Parathyroid adenoma (tissue), 2 donors: ENCODE data around the gene ATP13A3.

Experiments used
- H2AFZ ChIP-seq: fragments of 300-600 bp; sonication (generic); one replicate; pipeline ENCODE4 v1.7.0; 2017; ENCODE audit warnings: antibody characterized with exemption, mild to moderate bottlenecking
- H3K27ac ChIP-seq: fragments of 300-600 bp; sonication (generic); one replicate; pipeline ENCODE4 v1.7.0; 2017
- H3K27me3 ChIP-seq: fragments of 300-600 bp; sonication (generic); one replicate; pipeline ENCODE4 v1.7.0; 2017; ENCODE audit warnings: low read length; ENCODE audit not compliant: control insufficient read depth, insufficient read depth
- H3K36me3 ChIP-seq: fragments of 300-600 bp; sonication (generic); one replicate; pipeline ENCODE4 v1.7.0; 2017; ENCODE audit warnings: low read length; ENCODE audit not compliant: control insufficient read depth, insufficient read depth
- H3K4me1 ChIP-seq: fragments of 300-600 bp; sonication (generic); one replicate; pipeline ENCODE4 v1.7.0; 2017; ENCODE audit warnings: control low read depth
- H3K4me2 ChIP-seq: fragments of 300-600 bp; sonication (generic); one replicate; pipeline ENCODE4 v1.7.0; 2017; ENCODE audit warnings: low read length
- H3K4me3 ChIP-seq: fragments of 300-600 bp; sonication (generic); one replicate; pipeline ENCODE4 v1.7.0; 2017; ENCODE audit warnings: low read depth, low read length
- H3K79me2 ChIP-seq: fragments of 300-600 bp; sonication (generic); one replicate; pipeline ENCODE4 v1.7.0; 2017; ENCODE audit warnings: control low read depth
- H3K9ac ChIP-seq: fragments of 300-600 bp; sonication (generic); one replicate; pipeline ENCODE4 v1.7.0; 2017; ENCODE audit warnings: mild to moderate bottlenecking
- H3K9me3 ChIP-seq: fragments of 300-600 bp; sonication (generic); one replicate; pipeline ENCODE4 v1.7.0; 2017; ENCODE audit warnings: low read length; ENCODE audit not compliant: control insufficient read depth
- TF ChIP-seq, protein P1 (sequence below): fragments of 300-600 bp; sonication (generic); IDR thresholded peaks from one replicate; pipeline ENCODE4 v1.7.0; 2017; ENCODE audit warnings: antibody characterized with exemption, mild to moderate bottlenecking
- donor health status: primary hyperparathyroidism.

The ATP13A3 gene

DNA sequence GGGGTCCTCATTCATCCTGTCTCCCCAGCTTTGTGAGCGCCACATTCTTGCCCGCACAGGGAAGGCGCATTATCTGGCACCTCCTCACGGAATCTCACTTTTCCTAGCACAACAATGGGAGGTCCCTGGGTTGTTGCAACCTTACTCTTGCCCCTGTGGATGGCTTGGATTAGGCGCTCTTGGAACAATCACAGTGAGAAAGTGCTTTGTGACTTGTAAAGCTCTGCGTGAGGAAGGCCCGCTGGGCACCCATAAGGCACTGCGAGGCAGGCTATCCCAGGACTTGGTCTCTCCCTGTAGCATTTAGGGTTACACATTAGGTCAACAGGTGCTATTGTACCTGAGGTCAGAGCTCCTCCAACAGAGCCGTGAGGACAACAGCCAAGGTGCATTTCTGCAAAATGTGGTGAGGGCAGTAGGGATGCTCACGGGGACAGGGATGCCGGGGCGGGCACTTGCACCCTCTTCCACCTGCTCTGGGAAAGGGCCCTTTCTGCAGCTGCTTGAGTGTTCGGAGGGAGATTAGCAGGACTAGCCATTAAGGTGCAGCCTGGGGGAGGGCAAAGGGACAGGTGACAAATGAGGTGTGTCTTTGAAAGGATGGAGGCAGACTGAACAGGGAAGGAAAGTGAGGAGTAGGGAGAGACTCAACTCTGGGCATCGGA lies 103.4 kb downstream of the ATP13A3 start:
- Histone ChIP-seq H3K79me2 (no peaks in the 10 kb centered on the region), H3K4me2 (no peak overlapping the region), H3K27ac (no peak overlapping the region), H3K4me1 (no peaks in the 10 kb centered on the region), H2AFZ (no peak overlapping the region), H3K9me3 (no peaks in the 10 kb centered on the region), H3K4me3 (no peak overlapping the region), H3K27me3 (no peaks in the 10 kb centered on the region), H3K36me3 (no peaks in the 10 kb centered on the region), H3K9ac (no peak overlapping the region)
- TF ChIP-seq, protein P1, sequence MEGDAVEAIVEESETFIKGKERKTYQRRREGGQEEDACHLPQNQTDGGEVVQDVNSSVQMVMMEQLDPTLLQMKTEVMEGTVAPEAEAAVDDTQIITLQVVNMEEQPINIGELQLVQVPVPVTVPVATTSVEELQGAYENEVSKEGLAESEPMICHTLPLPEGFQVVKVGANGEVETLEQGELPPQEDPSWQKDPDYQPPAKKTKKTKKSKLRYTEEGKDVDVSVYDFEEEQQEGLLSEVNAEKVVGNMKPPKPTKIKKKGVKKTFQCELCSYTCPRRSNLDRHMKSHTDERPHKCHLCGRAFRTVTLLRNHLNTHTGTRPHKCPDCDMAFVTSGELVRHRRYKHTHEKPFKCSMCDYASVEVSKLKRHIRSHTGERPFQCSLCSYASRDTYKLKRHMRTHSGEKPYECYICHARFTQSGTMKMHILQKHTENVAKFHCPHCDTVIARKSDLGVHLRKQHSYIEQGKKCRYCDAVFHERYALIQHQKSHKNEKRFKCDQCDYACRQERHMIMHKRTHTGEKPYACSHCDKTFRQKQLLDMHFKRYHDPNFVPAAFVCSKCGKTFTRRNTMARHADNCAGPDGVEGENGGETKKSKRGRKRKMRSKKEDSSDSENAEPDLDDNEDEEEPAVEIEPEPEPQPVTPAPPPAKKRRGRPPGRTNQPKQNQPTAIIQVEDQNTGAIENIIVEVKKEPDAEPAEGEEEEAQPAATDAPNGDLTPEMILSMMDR, result no peak

DNA sequence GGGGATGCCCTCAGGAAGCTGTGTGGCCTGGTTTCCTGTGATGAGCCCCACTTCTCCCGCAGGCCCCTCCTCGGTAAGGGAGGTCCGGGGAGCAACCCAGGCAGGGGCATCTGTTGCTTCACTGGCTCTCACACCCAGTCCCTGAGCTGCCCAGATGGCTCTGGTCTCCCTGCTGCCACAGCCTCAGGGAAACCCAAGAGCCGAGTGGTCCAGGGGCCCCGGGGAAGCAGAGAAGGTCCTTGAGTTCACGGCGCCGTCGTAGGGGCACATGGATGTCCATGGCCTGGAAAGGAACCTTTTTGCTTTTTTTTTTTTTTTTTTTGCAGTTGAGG lies 103.9 kb downstream of the ATP13A3 start:
- no peak overlapping the region for H3K9ac ChIP-seq
- H3K4me1 ChIP-seq, result no peaks in the 10 kb centered on the region
- H3K27me3 ChIP-seq, result no peaks in the 10 kb centered on the region
- H2AFZ ChIP-seq, result no peak overlapping the region
- H3K27ac ChIP-seq, result no peak overlapping the region
- H3K4me3 ChIP-seq, result no peak overlapping the region
- no peaks in the 10 kb centered on the region for H3K79me2 ChIP-seq
- H3K4me2 ChIP-seq, result no peak overlapping the region
- H3K9me3 ChIP-seq, result no peaks in the 10 kb centered on the region
- H3K36me3 ChIP-seq, result no peaks in the 10 kb centered on the region
- TF ChIP-seq, protein P1, result no peak

DNA sequence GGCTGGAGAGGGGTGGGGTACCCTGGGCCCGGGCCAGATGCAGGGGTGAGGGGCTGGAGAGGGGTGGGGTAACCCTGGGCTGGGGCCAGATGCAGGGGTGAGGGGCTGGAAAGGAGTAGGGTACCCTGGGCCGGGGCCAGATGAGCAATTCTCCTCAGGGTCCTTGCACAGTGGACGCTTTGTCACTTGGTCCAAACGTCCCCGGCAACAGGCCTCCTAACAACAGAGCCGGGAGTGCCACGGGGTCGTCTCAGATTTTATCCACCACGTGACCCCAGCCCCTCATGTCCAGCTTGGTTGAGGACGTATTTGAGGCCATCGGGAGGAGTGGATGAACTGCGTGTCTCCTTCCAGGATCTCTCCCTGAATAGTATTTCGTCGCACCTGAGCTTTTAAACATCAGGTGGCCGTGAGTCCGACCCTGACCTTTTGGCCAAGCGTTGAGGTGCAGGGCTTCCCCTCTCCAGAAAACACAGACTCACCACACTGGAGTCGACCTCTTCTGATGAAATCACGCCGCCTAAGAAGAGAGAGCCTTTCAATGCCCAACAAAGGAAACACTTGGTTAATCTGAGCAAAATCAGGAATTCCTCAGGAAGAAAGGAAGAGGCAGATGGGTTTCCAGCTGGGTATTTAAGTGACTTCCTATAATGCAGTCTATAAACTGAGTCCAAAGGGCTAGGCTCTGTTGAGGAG lies 104.5 kb downstream of the ATP13A3 start:
- no peak overlapping the region for H3K4me2 ChIP-seq
- H3K27ac ChIP-seq, result no peak overlapping the region
- TF ChIP-seq, protein P1, result no peak
- no peak overlapping the region for H3K9ac ChIP-seq
- H3K36me3 ChIP-seq, result no peaks in the 10 kb centered on the region
- no peaks in the 10 kb centered on the region for H3K79me2 ChIP-seq
- H2AFZ ChIP-seq, result no peak overlapping the region
- no peaks in the 10 kb centered on the region for H3K4me1 ChIP-seq
- no peak overlapping the region for H3K4me3 ChIP-seq
- H3K9me3 ChIP-seq, result no peaks in the 10 kb centered on the region
- no peaks in the 10 kb centered on the region for H3K27me3 ChIP-seq

DNA sequence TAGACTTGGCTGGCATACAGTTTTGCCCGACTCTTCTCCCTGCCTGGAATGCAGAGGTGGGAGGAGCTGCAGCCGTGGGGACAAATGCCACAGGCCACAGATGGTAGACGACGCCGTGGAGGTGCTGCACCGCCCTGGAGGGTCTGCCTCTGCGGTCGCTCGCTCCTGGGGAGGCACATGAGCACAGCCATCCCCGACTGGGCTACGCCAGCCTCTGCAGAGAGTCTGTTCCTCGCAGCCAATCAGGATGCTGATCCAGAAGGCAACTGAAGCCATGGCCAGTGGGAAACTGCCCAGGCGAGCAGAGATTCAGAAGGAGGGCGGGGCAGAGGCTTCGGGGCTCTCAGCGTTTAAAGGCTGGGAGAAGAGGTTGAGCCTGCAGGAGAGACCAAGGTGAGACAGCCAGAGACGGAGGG lies 105.3 kb downstream of the ATP13A3 start:
- H3K4me1 ChIP-seq, result no peaks in the 10 kb centered on the region
- H3K79me2 ChIP-seq, result no peaks in the 10 kb centered on the region
- H2AFZ ChIP-seq, result no peak overlapping the region
- no peaks in the 10 kb centered on the region for H3K27me3 ChIP-seq
- no peak overlapping the region for H3K9ac ChIP-seq
- H3K36me3 ChIP-seq, result no peaks in the 10 kb centered on the region
- H3K4me2 ChIP-seq, result no peak overlapping the region
- H3K9me3 ChIP-seq, result no peaks in the 10 kb centered on the region
- H3K27ac ChIP-seq, result no peak overlapping the region
- TF ChIP-seq, protein P1, result no peak
- no peak overlapping the region for H3K4me3 ChIP-seq

DNA sequence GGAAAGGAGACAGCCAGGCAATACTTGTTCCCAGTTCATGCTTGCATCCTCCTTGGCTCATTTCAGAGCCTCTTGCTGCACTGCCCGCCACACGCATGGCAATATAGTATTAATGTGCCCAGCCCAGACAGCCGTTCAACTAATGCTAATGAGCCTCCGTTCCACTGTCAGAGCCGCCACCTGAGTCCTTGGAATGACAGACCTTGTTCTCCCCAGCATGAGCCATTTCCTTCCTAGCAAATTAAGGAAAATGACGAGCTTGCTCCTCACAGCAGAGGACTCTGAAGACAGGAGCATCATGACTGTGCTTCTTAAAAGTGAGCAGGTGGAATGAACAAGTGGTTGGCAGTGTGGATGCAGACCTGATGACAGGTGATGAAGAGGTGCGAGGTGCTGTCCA lies 106.5 kb downstream of the ATP13A3 start:
- no peak overlapping the region for H3K9ac ChIP-seq

More for the DNA sequence above, 106.5 kb downstream of the ATP13A3 start:
- H3K36me3 ChIP-seq, result no peaks in the 10 kb centered on the region
- H3K79me2 ChIP-seq, result no peaks in the 10 kb centered on the region
- no peak overlapping the region for H2AFZ ChIP-seq
- H3K27me3 ChIP-seq, result no peaks in the 10 kb centered on the region
- TF ChIP-seq, protein P1, result no peak
- no peaks in the 10 kb centered on the region for H3K9me3 ChIP-seq
- H3K4me2 ChIP-seq, result no peak overlapping the region
- H3K27ac ChIP-seq, result no peak overlapping the region
- no peak overlapping the region for H3K4me3 ChIP-seq
- H3K4me1 ChIP-seq, result no peaks in the 10 kb centered on the region
